Body of pancreas (tissue), 4 donors: ENCODE data around the gene TEAD1.

Experiments
- CTCF ChIP-seq, 7 experiments: fragments of 450-650 bp in 4 of 7; fragments of 200-600 bp in 3 of 7; sonication (generic) in 3 of 7; IDR thresholded peaks; one replicate each; pipeline ENCODE4 v1.5.1; 2016 to 2019; ENCODE audit warnings: antibody characterized with exemption in 7 of 7
- POLR2A ChIP-seq, 3 donors: fragments of 450-650 bp; IDR thresholded peaks; one replicate each; pipeline ENCODE4 v1.6.1; 2016; ENCODE audit warnings: antibody characterized with exemption in 3 of 3, mild to moderate bottlenecking in 2 of 3

GRCh38 chr11:12639388-12639787 is 34.8 kb upstream of the TEAD1 start:
- TF ChIP-seq CTCF (IDR thresholded peaks at IDR 0.05) (no peak), POLR2A (IDR thresholded peaks at IDR 0.05) (no peak)
